B cell (primary cell): ENCODE results near the gene MBD3L2. TPM values are rescaled to one million over a fixed set of nuclear protein-coding genes. Genes with fewer than 3 reads are reported as not detected.
A peak's percentile ranks its signal among the peaks of the same experiment; 100 is the strongest.

Source experiments
- ATAC-seq: fragments of 200-7000 bp; cut with Tn5 transposase; one replicate; pipeline ENCODE4 v1.10.0; 2021; ENCODE audit warnings: low read depth, mild to moderate bottlenecking, moderate number of reproducible peaks, moderate library complexity
- CTCF ChIA-PET: fragments of 350-600 bp; sonication (Branson Sonifier 250); formaldehyde crosslinking; loops from one replicate; lab custom pipeline; 2021; ENCODE audit warnings: antibody characterized with exemption, inconsistent platforms; lab: Charles Lee
- POLR2A ChIA-PET: fragments of 350-600 bp; sonication (Branson Sonifier 250); formaldehyde crosslinking; loops from one replicate; lab custom pipeline; 2021; ENCODE audit warnings: antibody characterized with exemption; lab: Charles Lee
- DNase-seq: peaks from one replicate; pipeline ENCODE4 v3.0.0; 2013
- H2AFZ ChIP-seq: 2 replicates; pipeline ENCODE4 v1.6.1; 2012; ENCODE audit warnings: mild to moderate bottlenecking, low read depth, low read length; ENCODE audit not compliant: insufficient read depth, poor library complexity, severe bottlenecking
- H3K27ac ChIP-seq, 2 donors: 1 replicate in 1 of 2; 2 replicates in 1 of 2; pipeline ENCODE4 v1.5.1; 2012 to 2013; ENCODE audit warnings: low read length in 2 of 2, mild to moderate bottlenecking in 2 of 2, moderate library complexity in 1 of 2
- H3K27me3 ChIP-seq, 4 experiments: fragments of 200-600 bp in 1 of 4; sonication (generic) in 1 of 4; replicated peaks in 1 of 4; 1 replicate in 2 of 4; 2 replicates in 2 of 4; pipeline versions ENCODE4 v1.6.1 to v1.7.0; 2013 to 2016; ENCODE audit warnings: low read length in 3 of 4, mild to moderate bottlenecking in 2 of 4, mixed read lengths in 1 of 4, moderate library complexity in 1 of 4; ENCODE audit not compliant: insufficient read depth in 4 of 4, control insufficient read depth in 3 of 4; ENCODE audit errors: control extremely low read depth in 1 of 4
- H3K36me3 ChIP-seq, 2 experiments: replicated peaks in 1 of 2; 1 replicate in 1 of 2; 2 replicates in 1 of 2; pipeline versions ENCODE4 v1.6.1 to v1.7.1; 2013; ENCODE audit warnings: low read length in 1 of 2; ENCODE audit not compliant: insufficient read depth in 2 of 2, control insufficient read depth in 1 of 2; ENCODE audit errors: control extremely low read depth in 1 of 2, extremely low read depth in 1 of 2
- H3K4me1 ChIP-seq, 2 donors: fragments of 200-600 bp in 1 of 2; sonication (generic) in 1 of 2; 1 replicate in 1 of 2; 2 replicates in 1 of 2; pipeline versions ENCODE4 v1.5.1 to v1.6.1; 2013 to 2017; ENCODE audit warnings: low read length in 2 of 2; ENCODE audit not compliant: control insufficient read depth in 2 of 2, insufficient read depth in 2 of 2
- H3K4me2 ChIP-seq: replicated peaks from 2 replicates; pipeline ENCODE3; 2012; ENCODE audit warnings: mild to moderate bottlenecking, low read depth, low read length; ENCODE audit not compliant: poor library complexity, severe bottlenecking
- H3K4me3 ChIP-seq, 5 experiments: fragments of 200-600 bp in 1 of 5; sonication (generic) in 1 of 5; 1 replicate in 3 of 5; 2 replicates in 2 of 5; pipeline versions ENCODE4 v1.5.1 to v1.7.0; 2011 to 2016; ENCODE audit warnings: low read length in 4 of 5, mild to moderate bottlenecking in 4 of 5, low read depth in 2 of 5, control low read depth in 1 of 5, moderate library complexity in 1 of 5; ENCODE audit not compliant: insufficient read depth in 1 of 5; ENCODE audit errors: control extremely low read depth in 1 of 5, extremely low read depth in 1 of 5
- H3K79me2 ChIP-seq: fragments of 200-600 bp; sonication (generic); one replicate; pipeline ENCODE4 v1.6.0; 2016; ENCODE audit warnings: low read length; ENCODE audit not compliant: control insufficient read depth, insufficient read depth
- H3K9ac ChIP-seq: fragments of 200-600 bp; sonication (generic); 2 replicates; pipeline ENCODE4 v1.6.1; 2017; ENCODE audit warnings: mild to moderate bottlenecking, low read length, moderate library complexity
- H3K9me3 ChIP-seq, 3 donors: one replicate each; pipeline versions ENCODE4 v1.6.1 to v1.7.1; 2013; ENCODE audit warnings: low read length in 2 of 3; ENCODE audit not compliant: control insufficient read depth in 2 of 3, insufficient read depth in 1 of 3; ENCODE audit errors: control extremely low read depth in 1 of 3
- H4K20me1 ChIP-seq: 2 replicates; pipeline ENCODE4 v1.6.0; 2012; ENCODE audit warnings: mild to moderate bottlenecking, low read length; ENCODE audit not compliant: insufficient read depth, control insufficient read depth, poor library complexity, severe bottlenecking
- H3K27ac Mint-ChIP-seq: one replicate; pipeline ENCODE4 v1.8.0; 2021; ENCODE audit warnings: mixed read lengths
- H3K27me3 Mint-ChIP-seq: one replicate; pipeline ENCODE4 v1.8.0; 2021; ENCODE audit warnings: mixed read lengths
- H3K4me1 Mint-ChIP-seq: one replicate; pipeline ENCODE4 v1.8.0; 2021; ENCODE audit warnings: mixed read lengths
- H3K4me3 Mint-ChIP-seq: one replicate; pipeline ENCODE4 v1.8.0; 2021; ENCODE audit warnings: mixed read lengths
- H3K9me3 Mint-ChIP-seq: one replicate; pipeline ENCODE4 v1.8.0; 2022; ENCODE audit warnings: mixed read lengths; ENCODE audit not compliant: insufficient read depth
- EZH2 ChIP-seq: IDR thresholded peaks from 2 replicates; pipeline ENCODE4 v1.6.1; 2012; ENCODE audit warnings: borderline replicate concordance, low read depth, mild to moderate bottlenecking, moderate library complexity, low read length; ENCODE audit not compliant: insufficient read depth, poor library complexity, severe bottlenecking
- WGBS: methylation state at CpG from one replicate; pipeline ENCODE4 v1.1.5; 2013; ENCODE audit warnings: missing lambda C conversion rate; ENCODE audit not compliant: insufficient coverage; 5-methylcytosine and 5-hydroxymethylcytosine counted together
- intact Hi-C: fragments of 100-400 bp; cut with micrococcal nuclease; formaldehyde crosslinking; loops from one replicate; pipeline ENCODE4 v1.10.0; 2022
- polyA plus RNA-seq: library from polyadenylated mRNA; depleted of rRNA; stranded (reverse); fragments of >200 nt; gene quantifications from 2 replicates; pipeline ENCODE4 v1.2.3, GENCODE V29; 2012
- total RNA-seq, 2 donors: library from RNA; stranded (reverse); fragments of 120-200 nt in 1 of 2; gene quantifications; 1 replicate in 1 of 2; 2 replicates in 1 of 2; pipeline versions ENCODE4 v1.2.3 to v1.2.4, GENCODE V29; 2013 to 2022
- TF ChIP-seq, protein P1 (sequence below): fragments of 200-600 bp; IDR thresholded peaks from one replicate; pipeline ENCODE4 v1.8.0; 2022; ENCODE audit warnings: antibody characterized with exemption, mild to moderate bottlenecking

MBD3L2 gene
- total and polyA plus RNA-seq, 2 donors (not counting 1 experiment from before 2014, with no cell fraction given), result not detected

DNA sequence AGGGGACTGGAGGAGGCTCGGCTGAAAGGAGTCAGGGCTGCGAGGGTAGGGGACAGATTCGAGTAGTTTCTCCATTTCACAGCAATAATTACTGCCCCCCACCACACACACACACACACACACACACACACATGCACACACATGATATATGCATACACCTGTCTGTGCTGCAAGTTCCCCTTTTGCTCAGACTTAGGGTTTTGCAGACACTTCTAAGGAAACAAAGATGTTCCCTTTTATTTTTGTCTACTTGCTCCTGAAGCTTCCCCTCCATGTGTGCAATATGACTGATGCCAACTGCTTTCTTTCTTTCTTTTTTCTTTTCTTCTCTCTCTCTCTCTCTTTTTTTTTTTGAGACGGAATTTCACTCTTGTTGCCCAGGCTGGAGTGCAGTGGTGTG is 41.3 kb upstream of the MBD3L2 start:
- Histone ChIP-seq H3K4me2 (no peak overlapping the region), H4K20me1 (no peaks in the 10 kb centered on the region), H3K27ac (no peak overlapping the region), H3K4me3 (no peak overlapping the region), H3K36me3 (no peaks in the 10 kb centered on the region), H2AFZ (no peak overlapping the region), H3K27me3 (no peaks in the 10 kb centered on the region), H3K9ac (no peak overlapping the region), H3K4me1 (no peaks in the 10 kb centered on the region), H3K9me3 (peaks cover 0 to 6% (median 0%) of the 10 kb centered on the region in 3 donors), H3K79me2 (no peaks in the 10 kb centered on the region)
- DNase-seq, result peak; percentile 19
- TF ChIP-seq, protein P1, sequence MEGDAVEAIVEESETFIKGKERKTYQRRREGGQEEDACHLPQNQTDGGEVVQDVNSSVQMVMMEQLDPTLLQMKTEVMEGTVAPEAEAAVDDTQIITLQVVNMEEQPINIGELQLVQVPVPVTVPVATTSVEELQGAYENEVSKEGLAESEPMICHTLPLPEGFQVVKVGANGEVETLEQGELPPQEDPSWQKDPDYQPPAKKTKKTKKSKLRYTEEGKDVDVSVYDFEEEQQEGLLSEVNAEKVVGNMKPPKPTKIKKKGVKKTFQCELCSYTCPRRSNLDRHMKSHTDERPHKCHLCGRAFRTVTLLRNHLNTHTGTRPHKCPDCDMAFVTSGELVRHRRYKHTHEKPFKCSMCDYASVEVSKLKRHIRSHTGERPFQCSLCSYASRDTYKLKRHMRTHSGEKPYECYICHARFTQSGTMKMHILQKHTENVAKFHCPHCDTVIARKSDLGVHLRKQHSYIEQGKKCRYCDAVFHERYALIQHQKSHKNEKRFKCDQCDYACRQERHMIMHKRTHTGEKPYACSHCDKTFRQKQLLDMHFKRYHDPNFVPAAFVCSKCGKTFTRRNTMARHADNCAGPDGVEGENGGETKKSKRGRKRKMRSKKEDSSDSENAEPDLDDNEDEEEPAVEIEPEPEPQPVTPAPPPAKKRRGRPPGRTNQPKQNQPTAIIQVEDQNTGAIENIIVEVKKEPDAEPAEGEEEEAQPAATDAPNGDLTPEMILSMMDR, result no peak
- TF ChIP-seq EZH2, result no peak
- ChIA-PET POLR2A (no interaction called here), CTCF (no interaction called here)
- WGBS, result 0% methylated on average over 1 of the region's 4 CpGs
- Mint-ChIP-seq H3K27me3 (no peaks in the 10 kb centered on the region), H3K9me3 (no peaks in the 10 kb centered on the region), H3K27ac (no peak overlapping the region), H3K4me3 (no peak overlapping the region), H3K4me1 (no peaks in the 10 kb centered on the region)
- intact Hi-C loops, result no loop called here
- no peak for ATAC-seq

DNA sequence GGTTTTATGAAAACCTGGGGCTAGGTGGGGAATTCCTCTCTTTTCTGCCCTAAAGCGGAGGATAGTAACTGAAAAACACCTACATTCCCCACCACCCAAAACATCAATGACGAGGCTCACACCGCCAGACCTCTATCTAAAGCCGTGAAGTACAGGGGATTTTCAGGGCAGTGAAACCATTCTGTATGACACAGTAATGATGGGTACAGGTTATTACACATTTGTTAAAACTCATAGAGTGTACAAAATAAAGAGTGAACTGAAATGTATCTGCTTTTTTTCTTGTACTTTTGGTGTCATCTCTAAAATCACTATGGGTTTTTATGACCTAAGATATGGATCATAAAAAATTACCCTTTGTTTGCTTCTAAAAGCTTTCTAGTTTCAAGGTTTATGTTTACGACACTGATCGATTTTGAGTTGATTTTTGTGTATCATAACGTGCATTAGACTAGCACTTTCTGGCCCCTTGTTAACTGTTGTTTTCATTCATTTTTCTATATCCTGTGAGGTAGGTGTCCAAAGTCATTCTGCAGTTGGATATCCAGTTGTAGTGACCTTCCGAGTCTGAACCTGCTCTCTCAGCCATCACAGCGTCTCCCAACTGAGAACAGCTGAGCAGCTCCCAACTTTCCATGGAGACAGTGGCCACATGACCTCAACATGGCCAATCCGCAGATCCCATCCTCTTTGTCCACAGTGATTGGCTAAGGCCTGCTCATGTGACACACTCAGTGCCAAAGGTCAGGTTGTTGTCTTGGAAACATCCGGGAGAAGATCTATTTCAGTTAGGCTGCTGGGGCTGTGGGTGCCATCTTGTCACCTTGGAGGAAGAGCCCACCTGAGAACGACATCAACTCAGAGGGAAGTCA is 38.2 kb upstream of the MBD3L2 start:
- Histone ChIP-seq H3K36me3 (no peaks in the 10 kb centered on the region), H2AFZ (no peak overlapping the region), H3K9me3 (peaks cover 0 to 4% (median 0%) of the 10 kb centered on the region in 3 donors), H4K20me1 (no peaks in the 10 kb centered on the region), H3K4me1 (no peaks in the 10 kb centered on the region), H3K4me3 (no peak overlapping the region), H3K27me3 (no peaks in the 10 kb centered on the region), H3K4me2 (no peak overlapping the region), H3K79me2 (no peaks in the 10 kb centered on the region), H3K27ac (no peak overlapping the region), H3K9ac (no peak overlapping the region)
- H3K9me3 Mint-ChIP-seq, result no peaks in the 10 kb centered on the region
- DNase-seq (no peak), ATAC-seq (no peak)
- POLR2A ChIA-PET, result no interaction called here
- no peak overlapping the region for H3K4me3 Mint-ChIP-seq
- 99% methylated on average over 5 of the region's 12 CpGs for WGBS
- CTCF ChIA-PET, result no interaction called here
- H3K4me1 Mint-ChIP-seq, result no peaks in the 10 kb centered on the region
- intact Hi-C loops, result no loop called here
- H3K27me3 Mint-ChIP-seq, result no peaks in the 10 kb centered on the region
- H3K27ac Mint-ChIP-seq, result no peak overlapping the region
- TF ChIP-seq, protein P1, result no peak
- no peak for TF ChIP-seq EZH2
